HL-60 (cell line): Measurements from ENCODE around the gene TRIM61.
A peak's percentile ranks its signal among the peaks of the same experiment; 100 is the strongest.

Experiments used
- POLR2AphosphoS5 ChIP-seq: IDR thresholded peaks from 2 replicates; pipeline ENCODE4 v1.6.1; 2012; ENCODE audit warnings: low read depth
- SPI1 ChIP-seq: IDR thresholded peaks from 2 replicates; pipeline ENCODE4 v1.6.1; 2012; ENCODE audit warnings: low read depth, mild to moderate bottlenecking, borderline replicate concordance
- TF ChIP-seq, protein P1 (sequence below): IDR thresholded peaks from one replicate; pipeline ENCODE4 v1.5.1; 2011; ENCODE audit warnings: low read length, control low read depth, inconsistent platforms; ENCODE audit not compliant: insufficient read depth
- TF ChIP-seq, protein P2 (sequence below): IDR thresholded peaks from 2 replicates; pipeline ENCODE4 v1.6.1; 2012; ENCODE audit warnings: low read depth; ENCODE audit not compliant: insufficient replicate concordance

DNA sequence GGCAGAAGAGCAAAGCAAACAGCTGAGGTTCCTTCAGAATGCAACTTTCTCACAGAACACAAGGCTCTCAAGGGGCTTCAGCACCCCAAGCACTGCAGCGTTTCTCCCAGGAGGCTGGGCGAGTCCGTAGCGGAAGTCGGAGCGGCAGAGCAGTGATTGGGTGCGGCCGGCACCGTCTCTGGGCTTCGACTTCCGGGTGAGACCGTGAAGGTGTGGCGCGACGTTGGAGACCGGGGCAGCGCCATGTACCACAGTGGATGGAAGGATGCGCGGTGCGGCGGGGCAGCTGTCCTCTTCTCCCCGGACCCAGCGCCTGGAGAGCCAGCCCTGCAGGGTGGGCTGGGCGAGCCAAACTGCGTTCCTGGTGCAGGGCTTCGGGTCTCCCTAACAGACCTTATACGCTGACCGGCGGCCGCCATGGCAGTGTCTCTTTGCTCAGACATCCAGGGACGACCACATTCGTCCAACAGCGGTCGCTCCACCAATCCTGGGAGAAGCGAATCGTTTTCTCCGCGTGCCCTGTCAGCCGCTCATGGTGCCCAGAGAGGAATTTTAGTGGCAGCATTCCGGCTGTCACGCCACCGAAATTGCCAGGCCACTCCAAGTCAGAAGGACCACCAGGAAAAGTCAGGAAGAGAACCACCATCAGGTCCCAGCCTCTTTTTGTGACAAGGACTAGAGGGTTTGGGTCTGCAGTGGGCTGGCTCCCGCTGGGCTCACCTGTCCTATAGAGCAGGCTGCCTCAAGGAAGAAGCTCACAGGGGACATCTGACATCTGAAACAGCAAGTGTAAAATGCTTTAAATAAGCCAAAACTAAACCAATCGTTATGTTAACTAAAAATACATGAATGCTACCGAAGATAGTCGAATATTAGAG lies 20.5 kb downstream of the TRIM61 start:
- TF ChIP-seq POLR2AphosphoS5 (peak; percentile 78; the same call in 1 of the 2 replicates), SPI1 (no peak)
- TF ChIP-seq, protein P1, sequence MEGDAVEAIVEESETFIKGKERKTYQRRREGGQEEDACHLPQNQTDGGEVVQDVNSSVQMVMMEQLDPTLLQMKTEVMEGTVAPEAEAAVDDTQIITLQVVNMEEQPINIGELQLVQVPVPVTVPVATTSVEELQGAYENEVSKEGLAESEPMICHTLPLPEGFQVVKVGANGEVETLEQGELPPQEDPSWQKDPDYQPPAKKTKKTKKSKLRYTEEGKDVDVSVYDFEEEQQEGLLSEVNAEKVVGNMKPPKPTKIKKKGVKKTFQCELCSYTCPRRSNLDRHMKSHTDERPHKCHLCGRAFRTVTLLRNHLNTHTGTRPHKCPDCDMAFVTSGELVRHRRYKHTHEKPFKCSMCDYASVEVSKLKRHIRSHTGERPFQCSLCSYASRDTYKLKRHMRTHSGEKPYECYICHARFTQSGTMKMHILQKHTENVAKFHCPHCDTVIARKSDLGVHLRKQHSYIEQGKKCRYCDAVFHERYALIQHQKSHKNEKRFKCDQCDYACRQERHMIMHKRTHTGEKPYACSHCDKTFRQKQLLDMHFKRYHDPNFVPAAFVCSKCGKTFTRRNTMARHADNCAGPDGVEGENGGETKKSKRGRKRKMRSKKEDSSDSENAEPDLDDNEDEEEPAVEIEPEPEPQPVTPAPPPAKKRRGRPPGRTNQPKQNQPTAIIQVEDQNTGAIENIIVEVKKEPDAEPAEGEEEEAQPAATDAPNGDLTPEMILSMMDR: no peak
- TF ChIP-seq, protein P2, sequence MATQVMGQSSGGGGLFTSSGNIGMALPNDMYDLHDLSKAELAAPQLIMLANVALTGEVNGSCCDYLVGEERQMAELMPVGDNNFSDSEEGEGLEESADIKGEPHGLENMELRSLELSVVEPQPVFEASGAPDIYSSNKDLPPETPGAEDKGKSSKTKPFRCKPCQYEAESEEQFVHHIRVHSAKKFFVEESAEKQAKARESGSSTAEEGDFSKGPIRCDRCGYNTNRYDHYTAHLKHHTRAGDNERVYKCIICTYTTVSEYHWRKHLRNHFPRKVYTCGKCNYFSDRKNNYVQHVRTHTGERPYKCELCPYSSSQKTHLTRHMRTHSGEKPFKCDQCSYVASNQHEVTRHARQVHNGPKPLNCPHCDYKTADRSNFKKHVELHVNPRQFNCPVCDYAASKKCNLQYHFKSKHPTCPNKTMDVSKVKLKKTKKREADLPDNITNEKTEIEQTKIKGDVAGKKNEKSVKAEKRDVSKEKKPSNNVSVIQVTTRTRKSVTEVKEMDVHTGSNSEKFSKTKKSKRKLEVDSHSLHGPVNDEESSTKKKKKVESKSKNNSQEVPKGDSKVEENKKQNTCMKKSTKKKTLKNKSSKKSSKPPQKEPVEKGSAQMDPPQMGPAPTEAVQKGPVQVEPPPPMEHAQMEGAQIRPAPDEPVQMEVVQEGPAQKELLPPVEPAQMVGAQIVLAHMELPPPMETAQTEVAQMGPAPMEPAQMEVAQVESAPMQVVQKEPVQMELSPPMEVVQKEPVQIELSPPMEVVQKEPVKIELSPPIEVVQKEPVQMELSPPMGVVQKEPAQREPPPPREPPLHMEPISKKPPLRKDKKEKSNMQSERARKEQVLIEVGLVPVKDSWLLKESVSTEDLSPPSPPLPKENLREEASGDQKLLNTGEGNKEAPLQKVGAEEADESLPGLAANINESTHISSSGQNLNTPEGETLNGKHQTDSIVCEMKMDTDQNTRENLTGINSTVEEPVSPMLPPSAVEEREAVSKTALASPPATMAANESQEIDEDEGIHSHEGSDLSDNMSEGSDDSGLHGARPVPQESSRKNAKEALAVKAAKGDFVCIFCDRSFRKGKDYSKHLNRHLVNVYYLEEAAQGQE: no peak
